Measurements from ENCODE around the gene ACSF3.
A peak's percentile ranks its signal among the peaks of the same experiment; 100 is the strongest.
"Not testable (repeated sequence)": the region's sequence is repeated elsewhere in the genome, so short reads cannot be mapped to it uniquely, and the experiment has no call there.

ACSF3 gene

DNA sequence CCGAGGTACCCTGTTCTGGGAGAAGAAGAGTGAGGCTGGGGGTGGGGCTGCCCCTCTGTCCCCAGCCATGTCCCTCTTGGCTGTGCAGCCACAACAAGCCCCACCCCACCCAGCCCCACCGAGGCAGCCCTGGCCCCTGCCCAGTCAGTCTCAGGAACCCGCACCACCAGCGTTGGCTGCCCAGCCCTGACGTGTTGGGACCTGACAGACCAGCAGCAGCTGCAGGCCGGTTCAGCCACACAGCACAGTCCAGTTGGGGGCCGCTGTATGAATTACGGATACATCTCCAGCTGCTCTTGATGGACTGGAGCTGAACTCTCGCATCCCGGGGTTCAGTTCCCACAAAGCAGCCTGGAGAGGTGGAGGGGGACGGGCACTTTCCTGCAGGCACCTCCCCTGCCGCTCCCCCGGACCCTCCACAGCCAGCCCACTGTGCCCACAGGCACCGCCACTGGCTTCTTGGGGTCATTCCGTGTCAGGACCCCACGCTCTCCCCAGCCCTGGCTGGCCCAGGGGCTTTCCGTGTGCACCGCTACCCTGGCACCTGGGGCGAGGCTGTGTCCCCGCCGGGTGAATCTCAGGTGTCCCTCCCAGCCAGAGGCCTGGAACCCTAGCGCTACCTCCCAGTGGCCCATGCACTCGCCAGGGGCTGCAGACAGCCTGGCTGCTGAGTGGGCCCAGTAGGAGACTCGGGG, 84.9 kb downstream of the ACSF3 start:
- no peak for DNase-seq

DNA sequence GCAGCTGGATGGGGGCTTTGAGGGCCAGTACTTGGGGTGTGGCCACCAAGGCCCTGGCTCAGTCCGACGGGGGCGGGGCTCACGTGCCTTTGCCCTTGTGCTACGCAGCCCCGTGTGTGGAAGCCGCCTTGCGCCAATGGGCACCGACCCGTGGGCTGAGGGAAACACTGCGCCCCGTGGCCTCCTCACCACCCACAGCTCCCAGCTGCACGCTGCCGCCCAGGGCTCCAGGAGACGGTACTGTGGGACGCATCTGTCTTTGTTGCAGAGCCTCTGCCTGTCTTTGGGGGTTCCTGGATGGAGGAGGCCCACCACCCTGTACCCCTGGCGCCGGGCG, 85.5 kb downstream of the ACSF3 start:
- no peak for DNase-seq

DNA sequence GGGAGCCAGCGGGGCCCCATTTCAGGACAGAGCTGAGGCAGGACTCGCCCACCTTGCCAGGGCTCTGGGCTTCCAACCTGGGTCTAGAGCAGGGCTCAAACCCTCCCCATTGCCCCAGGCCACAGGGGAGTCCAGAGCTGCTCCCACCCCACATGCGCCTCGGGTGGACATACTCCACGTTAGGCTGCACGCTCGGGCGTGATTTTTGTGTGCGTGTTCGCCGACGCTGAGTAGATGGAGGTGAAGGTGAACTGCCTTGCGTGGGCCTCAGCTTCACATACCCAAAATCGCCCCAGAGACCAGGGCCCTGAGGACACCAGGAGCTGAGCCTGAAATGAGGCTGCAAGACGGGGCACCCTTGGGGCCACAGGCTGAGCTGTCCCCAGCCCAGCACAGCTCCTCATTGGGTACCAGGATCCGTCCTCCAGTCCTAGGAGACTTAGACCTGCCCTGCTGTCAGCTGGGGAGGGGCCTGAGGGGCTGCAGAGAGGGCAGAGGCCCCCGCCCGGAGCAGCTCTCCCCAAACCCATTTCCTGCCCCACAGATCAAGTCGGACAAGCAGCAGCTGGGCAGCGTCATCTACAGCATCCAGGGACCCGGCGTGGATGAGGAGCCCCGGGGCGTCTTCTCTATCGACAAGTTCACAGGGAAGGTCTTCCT, 86.1 kb downstream of the ACSF3 start:
- no peak for DNase-seq

DNA sequence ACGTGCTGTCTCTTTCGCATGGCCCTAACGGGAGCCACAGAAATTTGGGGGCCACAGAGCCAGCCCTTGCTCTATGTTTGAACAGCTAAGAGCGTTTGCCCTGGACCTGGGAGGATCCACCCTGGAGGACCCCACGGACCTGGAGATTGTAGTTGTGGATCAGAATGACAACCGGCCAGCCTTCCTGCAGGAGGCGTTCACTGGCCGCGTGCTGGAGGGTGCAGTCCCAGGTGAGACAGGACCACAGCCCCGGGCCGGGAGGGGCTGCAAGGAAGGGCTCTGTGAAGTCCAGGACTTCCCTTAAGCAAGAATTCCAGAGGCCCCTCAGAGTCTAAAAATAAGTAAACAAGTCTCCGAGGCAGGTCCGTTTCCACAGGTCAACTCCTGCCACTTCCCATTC, 89.8 kb downstream of the ACSF3 start:
- no peak for DNase-seq

DNA sequence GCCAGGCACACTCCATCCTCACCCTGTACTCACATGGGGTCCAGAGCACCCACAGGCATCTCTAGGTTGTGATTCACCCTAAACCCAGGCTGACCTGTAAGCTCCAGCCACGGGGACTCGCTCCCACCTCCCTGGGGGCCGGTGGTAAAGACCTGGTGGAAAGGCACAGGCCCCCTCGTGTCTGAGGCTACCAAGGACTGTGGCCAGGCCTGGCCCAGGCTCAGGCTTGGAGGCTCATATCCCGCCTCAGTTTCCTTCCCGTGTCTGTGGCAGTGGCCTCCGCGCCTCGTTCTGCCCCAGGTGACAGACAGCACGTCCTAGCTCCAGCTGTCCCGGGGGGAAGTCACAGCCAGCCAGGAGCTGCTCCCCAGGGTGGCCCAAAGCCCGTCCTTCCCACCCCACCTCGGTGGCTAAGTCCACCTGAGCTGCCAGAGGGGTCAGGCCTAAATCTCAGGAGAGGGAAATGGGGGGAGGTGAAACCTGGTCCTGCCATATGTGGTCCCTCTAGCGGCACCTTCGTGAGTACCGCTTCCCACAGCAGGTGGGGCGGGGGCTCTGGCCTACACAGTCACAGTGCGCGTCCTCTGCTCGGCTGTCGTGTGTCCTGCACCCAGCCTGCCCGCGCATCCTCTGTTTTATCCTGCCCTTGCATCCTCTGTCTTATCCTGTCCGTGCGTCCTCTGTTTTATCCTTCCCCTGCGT, 90.5 kb downstream of the ACSF3 start:
- DNase-seq = no peak

DNA sequence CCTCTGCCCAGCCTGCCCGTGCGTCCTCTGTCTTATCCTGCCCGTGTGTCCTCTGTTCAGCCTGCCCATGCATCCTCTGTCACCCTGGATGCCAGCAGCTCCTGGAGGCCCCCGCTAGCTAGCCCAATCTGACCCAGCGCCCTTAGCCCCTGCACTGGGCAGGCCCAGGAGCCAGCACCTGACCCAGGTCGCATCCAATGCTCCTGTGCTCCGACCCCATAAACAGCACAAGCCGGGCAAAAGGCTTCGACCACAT, 91.0 kb downstream of the ACSF3 start:
- no peak for DNase-seq

DNA sequence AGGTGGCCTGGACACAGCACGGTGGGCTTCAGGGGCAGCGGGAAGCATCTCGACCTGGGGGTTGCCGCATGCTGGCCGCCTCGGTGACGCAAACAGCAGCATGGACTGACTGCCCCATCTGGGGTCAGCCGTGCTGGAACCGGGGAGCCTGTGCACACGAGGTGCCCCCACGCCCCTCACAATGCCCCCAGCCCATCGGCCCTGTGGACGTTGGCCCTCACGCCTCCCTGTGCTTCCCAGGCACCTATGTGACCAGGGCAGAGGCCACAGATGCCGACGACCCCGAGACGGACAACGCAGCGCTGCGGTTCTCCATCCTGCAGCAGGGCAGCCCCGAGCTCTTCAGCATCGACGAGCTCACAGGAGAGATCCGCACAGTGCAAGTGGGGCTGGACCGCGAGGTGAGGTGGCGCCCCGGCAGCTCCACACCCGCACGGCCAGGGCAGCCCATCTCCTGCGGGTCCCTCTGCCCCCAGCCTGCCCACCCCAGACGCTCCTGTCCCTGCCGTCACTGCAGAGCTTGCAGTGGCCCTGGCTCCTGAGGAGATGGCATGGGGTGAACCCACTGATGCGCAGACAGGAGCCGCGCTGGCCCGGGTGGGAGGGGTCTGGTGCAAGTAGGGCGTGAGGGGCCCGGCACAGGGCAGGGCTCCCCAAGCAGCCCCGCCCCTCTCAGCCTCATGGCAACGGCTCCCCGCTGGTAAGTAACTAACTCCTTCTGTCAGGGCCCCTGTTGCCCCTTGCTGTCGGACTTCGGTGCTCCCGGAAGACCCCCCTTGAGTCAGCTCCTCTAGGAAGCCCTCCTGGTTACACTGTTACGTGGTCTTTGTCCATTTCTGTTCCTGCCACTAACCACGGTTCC, 91.5 kb downstream of the ACSF3 start:
- no peak for DNase-seq

DNA sequence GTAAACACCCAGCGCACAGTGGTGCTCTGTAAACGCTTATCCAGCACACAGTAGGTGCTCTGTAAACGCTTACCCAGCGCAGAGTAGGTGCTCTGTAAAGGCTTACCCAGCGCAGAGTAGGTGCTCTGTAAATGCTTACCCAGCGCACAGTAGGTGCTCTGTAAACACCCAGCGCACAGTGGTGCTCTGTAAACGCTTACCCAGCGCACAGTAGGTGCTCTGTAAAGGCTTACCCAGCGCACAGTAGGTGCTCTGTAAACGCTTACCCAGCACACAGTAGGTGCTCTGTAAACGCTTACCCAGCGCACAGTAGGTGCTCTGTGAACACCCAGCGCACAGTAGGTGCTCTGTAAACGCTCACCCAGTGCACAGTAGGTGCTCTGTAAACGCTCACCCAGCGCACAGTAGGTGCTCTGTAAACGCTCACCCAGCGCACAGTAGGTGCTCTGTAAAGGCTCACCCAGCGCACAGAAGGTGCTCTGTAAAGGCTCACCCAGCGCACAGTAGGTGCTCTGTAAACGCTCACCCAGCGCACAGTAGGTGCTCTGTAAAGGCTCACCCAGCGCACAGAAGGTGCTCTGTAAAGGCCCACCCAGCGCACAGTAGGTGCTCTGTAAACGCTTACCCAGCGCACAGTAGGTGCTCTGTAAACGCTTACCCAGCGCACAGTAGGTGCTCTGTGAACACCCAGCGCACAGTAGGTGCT, 92.4 kb downstream of the ACSF3 start:
- DNase-seq = not testable (repeated sequence)

DNA sequence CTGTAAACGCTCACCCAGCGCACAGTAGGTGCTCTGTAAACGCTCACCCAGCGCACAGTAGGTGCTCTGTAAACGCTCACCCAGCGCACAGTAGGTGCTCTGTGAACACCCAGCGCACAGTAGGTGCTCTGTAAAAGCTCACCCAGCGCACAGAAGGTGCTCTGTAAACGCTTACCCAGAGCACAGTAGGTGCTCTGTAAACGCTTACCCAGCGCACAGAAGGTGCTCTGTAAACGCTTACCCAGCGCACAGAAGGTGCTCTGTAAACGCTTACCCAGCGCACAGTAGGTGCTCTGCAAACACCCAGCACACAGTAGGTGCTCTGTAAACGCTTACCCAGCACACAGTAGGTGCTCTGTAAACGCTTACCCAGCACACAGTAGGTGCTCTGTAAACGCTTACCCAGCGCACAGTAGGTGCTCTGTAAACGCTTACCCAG, 93.0 kb downstream of the ACSF3 start:
- DNase-seq = not testable (repeated sequence)

DNA sequence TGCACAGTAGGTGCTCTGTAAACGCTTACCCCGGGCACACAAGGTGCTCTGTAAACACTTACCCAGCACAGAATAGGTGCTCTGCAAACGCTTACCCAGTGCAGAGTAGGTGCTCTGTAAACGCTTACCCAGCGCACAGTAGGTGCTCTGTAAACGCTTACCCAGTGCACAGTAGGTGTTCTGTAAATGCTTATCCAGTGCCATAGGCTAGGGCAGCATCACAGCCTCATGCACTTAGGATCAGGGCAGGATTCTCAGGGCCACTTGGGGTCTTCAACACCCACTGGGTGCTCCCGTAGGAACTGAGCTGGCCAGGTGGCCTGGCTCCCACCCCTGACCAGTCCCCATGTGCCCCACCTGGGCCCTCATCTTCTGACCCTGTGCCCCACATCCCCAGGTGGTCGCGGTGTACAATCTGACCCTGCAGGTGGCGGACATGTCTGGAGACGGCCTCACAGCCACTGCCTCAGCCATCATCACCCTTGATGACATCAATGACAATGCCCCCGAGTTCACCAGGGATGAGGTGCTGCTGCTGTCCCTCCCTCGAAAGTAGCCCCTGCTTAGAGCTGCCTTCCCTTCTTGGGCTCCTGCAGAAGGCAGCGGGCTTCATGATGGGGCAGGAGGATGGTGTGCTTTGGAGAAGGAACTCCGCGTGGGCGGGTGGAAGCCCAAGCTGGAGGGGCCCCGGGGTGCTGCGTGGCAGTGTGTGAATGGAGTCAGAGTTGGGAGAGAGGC, 93.5 kb downstream of the ACSF3 start:
- DNase-seq = no peak

DNA sequence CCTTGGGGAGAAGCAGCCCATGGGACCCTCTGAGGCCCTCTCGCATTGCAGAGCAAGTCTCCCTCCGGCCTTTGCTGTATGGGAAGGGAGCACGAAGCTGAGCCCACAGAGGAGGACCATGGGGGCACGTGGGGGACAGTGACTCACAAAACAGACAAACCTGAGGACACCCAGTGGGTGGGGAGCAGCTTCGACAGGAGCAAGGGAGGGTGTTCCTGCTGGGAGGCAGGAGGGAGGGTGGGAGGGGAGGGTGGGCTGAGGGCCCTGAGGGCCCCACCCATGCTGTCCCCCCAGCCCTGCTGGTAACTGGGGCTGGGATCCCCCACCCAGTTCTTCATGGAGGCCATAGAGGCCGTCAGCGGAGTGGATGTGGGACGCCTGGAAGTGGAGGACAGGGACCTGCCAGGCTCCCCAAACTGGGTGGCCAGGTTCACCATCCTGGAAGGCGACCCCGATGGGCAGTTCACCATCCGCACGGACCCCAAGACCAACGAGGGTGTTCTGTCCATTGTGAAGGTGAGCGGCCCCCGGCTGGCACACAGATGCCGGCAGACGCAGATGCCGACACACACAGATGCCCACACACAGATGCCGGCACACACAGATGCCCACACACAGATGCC, 94.2 kb downstream of the ACSF3 start:
- no peak for DNase-seq

DNA sequence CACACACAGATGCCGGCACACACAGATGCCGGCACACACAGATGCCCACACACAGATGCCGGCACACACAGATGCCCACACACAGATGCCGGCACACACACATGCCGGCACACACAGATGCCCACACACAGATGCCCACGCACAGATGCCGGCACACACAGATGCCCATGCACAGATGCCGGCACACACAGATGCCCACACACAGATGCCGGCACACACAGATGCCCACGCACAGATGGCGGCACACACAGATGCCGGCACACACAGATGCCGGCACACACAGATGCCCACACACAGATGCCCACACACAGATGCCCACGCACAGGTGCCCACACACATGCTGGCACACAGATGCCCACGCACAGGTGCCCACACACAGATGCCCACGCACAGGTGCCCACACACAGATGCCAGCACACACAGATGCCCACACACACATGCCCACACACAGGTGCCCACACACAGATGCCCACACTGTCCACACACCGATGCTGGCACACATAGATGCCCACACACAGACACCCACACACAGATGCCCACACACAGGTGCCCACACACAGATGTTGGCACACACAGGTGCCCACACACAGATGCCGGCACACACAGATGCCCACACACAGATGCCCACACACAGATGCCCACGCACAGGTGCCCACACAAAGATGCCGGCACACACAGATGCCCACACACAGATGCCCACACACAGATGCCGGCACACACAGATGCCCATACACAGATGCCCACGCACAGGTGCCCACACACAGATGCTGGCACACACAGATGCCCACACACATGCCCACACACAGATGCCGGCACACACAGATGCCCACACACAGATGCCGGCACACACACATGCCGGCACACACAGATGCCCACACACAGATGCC, 95.1 kb downstream of the ACSF3 start:
- not testable (repeated sequence) for DNase-seq

DNA sequence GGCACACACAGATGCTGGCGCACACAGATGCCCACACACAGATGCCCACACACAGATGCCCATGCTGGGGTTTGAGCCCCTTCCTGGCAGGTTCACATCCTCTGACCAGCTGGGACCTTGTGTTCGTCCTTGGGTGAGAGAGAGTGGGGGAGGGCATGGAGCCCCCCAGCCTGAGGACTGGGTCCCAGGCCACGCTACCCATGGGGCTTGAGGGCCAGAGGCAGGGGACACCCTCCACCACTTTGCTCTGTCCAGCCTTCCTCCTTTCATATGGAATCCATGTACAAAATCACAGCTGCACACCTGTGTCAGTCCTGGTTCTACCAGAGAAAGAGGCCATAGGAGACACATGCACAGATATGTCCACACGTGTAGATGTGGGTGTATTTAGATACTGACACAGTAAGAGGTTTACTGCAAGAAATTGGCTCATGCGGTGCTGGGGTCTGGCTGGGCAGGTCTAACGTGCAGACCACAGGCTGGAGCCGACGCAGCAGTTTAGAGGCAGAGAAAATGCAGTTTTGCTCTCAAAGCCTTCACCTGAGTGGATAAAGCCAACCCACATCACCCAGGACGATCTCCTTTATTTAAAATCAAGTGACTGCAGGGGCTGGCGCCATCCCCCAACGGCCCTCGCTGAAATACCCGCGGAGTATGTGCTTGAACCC, 95.8 kb downstream of the ACSF3 start:
- DNase-seq = no peak

DNA sequence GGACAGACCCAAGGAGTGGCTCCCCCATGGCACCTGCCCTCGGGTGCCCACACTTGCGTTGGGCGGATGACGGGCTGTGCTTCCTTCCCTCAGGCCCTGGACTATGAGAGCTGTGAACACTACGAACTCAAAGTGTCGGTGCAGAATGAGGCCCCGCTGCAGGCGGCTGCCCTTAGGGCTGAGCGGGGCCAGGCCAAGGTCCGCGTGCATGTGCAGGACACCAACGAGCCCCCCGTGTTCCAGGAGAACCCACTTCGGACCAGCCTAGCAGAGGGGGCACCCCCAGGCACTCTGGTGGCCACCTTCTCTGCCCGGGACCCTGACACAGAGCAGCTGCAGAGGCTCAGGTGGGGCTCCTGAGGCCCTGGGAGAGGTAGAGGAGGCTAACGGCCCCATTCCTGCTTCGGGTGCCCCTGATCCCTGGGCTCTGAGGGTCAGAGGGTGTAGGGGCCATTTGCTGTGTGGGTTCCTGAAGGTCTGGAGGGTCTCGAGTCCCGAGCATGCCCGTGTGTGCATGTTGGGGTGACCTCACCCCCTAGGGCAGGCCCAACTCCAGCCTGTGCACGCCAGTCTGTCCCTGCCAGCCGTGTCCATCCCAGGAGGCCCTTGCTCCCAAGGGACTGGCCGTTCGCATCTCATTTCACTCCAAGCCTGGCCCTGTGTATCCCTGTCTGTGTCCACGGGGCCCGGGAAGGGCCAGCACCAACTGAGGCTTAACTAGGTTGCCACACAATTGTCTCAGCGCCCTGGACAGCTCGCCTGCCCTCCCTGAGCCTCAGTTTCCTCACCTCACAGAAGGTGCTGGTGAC, 96.7 kb downstream of the ACSF3 start:
- no peak for DNase-seq

DNA sequence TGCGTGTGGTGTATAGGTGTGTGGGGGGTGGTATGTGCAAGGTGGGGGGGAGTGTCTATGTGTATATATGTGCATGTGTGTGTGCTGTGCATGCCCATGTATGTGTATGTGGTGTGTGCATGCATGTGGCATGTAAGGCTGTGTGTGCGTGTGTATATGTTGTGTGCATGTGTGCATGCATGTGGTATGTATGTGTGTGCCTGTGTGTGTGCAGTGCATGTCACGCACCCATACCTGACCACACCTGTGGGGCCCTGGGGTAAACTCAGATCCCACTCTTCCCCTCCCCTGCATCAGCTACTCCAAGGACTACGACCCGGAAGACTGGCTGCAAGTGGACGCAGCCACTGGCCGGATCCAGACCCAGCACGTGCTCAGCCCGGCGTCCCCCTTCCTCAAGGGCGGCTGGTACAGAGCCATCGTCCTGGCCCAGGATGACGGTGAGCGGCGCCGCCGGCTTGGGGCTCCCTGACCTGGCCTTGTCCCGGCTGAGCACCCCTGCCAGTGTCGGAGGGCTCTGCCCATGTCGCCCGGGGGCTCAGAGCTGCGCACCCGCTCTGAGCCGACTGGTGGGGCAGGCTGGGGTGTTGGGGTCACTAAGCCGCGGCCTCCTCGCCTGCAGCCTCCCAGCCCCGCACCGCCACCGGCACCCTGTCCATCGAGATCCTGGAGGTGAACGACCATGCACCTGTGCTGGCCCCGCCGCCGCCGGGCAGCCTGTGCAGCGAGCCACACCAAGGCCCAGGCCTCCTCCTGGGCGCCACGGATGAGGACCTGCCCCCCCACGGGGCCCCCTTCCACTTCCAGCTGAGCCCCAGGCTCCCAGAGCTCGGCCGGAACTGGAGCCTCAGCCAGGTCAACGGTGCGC, 97.6 kb downstream of the ACSF3 start:
- DNase-seq = no peak

DNA sequence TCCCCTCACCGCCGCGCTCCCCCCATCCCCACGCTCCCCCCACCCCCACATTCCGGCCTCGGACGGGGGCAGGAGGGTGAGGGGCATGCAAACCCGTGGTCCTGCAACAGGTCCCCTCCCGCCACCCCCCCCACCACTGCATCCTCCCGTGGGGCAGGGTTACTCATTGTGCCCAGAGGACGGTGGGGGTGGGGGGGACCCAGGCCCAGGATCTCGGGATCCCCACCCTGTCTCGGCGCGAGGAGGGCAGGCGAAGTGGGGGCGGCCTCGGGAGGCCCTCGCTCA, 98.2 kb downstream of the ACSF3 start:
- no peak for DNase-seq

DNA sequence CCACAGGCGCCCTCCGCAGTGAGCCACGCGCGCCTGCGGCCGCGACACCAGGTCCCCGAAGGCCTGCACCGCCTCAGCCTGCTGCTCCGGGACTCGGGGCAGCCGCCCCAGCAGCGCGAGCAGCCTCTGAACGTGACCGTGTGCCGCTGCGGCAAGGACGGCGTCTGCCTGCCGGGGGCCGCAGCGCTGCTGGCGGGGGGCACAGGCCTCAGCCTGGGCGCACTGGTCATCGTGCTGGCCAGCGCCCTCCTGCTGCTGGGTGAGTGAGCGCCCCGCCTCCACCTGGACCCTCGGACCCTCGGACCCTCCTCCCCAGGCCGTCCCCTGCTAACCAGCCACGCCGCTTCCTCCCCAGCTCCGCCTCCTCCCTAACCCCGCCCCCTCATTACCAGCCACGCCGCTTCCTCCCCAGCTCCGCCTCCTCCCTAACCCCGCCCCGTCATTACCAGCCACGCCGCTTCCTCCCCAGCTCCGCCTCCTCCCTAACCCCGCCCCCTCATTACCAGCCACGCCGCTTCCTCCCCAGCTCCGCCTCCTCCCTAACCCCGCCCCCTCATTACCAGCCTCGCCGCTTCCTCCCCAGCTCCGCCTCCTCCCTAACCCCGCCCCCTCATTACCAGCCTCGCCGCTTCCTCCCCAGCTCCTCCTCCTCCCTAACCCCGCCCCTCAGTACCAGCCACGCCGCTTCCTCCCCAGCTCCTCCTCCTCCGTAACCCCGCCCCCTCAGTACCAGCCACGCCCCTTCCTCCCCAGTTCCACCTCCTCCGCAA, 98.7 kb downstream of the ACSF3 start:
- DNase-seq = peak; percentile 83

Measured in CD4-positive, alpha-beta T cell treated with Interleukin-6 for 4 hours (primary cell).